Stomach (tissue), 9 donors: ENCODE measurements around the gene DMRT1. TPM values are rescaled to one million over a fixed set of nuclear protein-coding genes. Genes with fewer than 3 reads are reported as not detected.
"Not testable (repeated sequence)": the region's sequence is repeated elsewhere in the genome, so short reads cannot be mapped to it uniquely, and the experiment has no call there.

Source experiments
- DNase-seq, 2 donors: peaks; one replicate each; pipeline versions ENCODE4 v3.0.0 to v3.0.0-alpha.2; 2013 to 2019
- H3K27ac ChIP-seq, 5 donors: fragments of 200-600 bp in 4 of 5; sonication (generic) in 4 of 5; one replicate each; pipeline ENCODE4 v1.5.1; 2013 to 2019; ENCODE audit warnings: mild to moderate bottlenecking in 1 of 5, moderate library complexity in 1 of 5
- H3K27me3 ChIP-seq, 3 donors: fragments of 200-600 bp; sonication (generic); one replicate each; pipeline ENCODE4 v1.5.1; 2017 to 2019; ENCODE audit warnings: mixed run types in 1 of 3
- H3K36me3 ChIP-seq, 4 donors: fragments of 200-600 bp; sonication (generic); 1 replicate in 3 of 4; 2 replicates in 1 of 4; pipeline ENCODE4 v1.5.1; 2016 to 2019
- H3K4me1 ChIP-seq, 4 donors: fragments of 200-600 bp; sonication (generic); one replicate each; pipeline ENCODE4 v1.5.1; 2016 to 2019
- H3K4me3 ChIP-seq, 4 donors: fragments of 200-600 bp; sonication (generic) in 3 of 4; one replicate each; pipeline ENCODE4 v1.5.1; 2016 to 2019; ENCODE audit warnings: mild to moderate bottlenecking in 1 of 4
- H3K9me3 ChIP-seq, 4 donors: fragments of 200-600 bp; sonication (generic); one replicate each; pipeline ENCODE4 v1.5.1; 2016 to 2019
- CTCF ChIP-seq, 7 experiments: fragments of 450-650 bp in 4 of 7; fragments of 200-600 bp in 3 of 7; sonication (generic) in 3 of 7; IDR thresholded peaks; one replicate each; pipeline ENCODE4 v1.5.1; 2016 to 2019; ENCODE audit warnings: antibody characterized with exemption in 7 of 7, control low read depth in 2 of 7, mild to moderate bottlenecking in 1 of 7
- EP300 ChIP-seq: sonication (generic); formaldehyde crosslinking; IDR thresholded peaks from one replicate; pipeline ENCODE4 v1.6.1; 2017; ENCODE audit warnings: antibody characterized with exemption
- POLR2A ChIP-seq, 4 donors: fragments of 450-650 bp; IDR thresholded peaks; one replicate each; pipeline ENCODE4 v1.6.1; 2016; ENCODE audit warnings: antibody characterized with exemption in 4 of 4, control low read depth in 2 of 4, mild to moderate bottlenecking in 1 of 4, moderate library complexity in 1 of 4
- POLR2AphosphoS5 ChIP-seq, 3 donors: sonication (generic); formaldehyde crosslinking; IDR thresholded peaks; one replicate each; pipeline ENCODE4 v1.6.1; 2016; ENCODE audit warnings: antibody characterized with exemption in 3 of 3
- WGBS, 5 donors: extraction: QIAGEN DNeasy Blood & Tissue Kit in 3 of 5; methylation state at CpG; one replicate each; pipeline versions ENCODE4 v1.1.5 to v1.1.7; 2013 to 2018; 5-methylcytosine and 5-hydroxymethylcytosine counted together
- intact Hi-C: fragments of 100-400 bp; cut with DNase I; formaldehyde crosslinking; loops from one replicate; pipeline ENCODE4 v1.15.1; 2023; ENCODE audit warnings: low total_unique reads
- polyA plus RNA-seq, 3 donors: library from polyadenylated mRNA; stranded (reverse); fragments of 200-250 nt; gene quantifications; one replicate each; pipeline ENCODE4 v1.2.3, GENCODE V29; 2013
- total RNA-seq, 5 donors: library from RNA; depleted of rRNA; stranded (reverse); fragments of >200 nt; gene quantifications; one replicate each; pipeline versions ENCODE4 v1.1.0 to v1.2.3, GENCODE V29; 2014 to 2016
- donor health status: healthy with polysubstance abuse.
- donor health status: Bipolar disorder and iron deficiency.
- donor health status: healthy.

The DMRT1 gene
- total and polyA plus RNA-seq, 8 donors: not detected

DNA sequence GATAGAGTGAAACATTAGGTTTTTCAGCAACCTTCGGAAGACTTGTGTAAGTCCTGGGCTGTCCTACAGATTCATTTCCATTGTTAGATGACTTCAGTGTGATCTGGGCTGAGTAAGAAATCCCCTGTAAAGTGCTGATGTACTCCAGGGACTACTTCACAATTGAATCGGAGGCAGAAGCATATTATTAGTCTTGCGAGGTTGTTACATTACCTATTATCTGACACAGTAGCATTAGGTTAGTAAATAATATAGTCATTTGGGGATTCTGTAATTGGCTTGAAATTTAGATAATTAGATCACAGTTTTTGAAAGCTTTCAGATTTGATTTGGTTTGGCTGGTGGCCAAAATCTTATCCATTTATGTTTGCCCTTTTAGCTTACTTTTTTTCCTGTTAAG is 62.4 kb downstream of the DMRT1 start:
- Histone ChIP-seq H3K27ac (no peak overlapping the region), H3K9me3 (no peaks in the 10 kb centered on the region), H3K4me3 (no peak overlapping the region), H3K27me3 (peaks cover 0 to 85% (median 25%) of the 10 kb centered on the region in 3 donors), H3K36me3 (no peaks in the 10 kb centered on the region), H3K4me1 (no peaks in the 10 kb centered on the region)
- TF ChIP-seq POLR2AphosphoS5 (IDR thresholded peaks at IDR 0.05) (no peak), EP300 (no peak)
- intact Hi-C loops: no loop called here
- DNase-seq: no peak
- 57 to 69% (median 66%) methylated on average over 3 of the region's 3 CpGs for WGBS, 5 donors

DNA sequence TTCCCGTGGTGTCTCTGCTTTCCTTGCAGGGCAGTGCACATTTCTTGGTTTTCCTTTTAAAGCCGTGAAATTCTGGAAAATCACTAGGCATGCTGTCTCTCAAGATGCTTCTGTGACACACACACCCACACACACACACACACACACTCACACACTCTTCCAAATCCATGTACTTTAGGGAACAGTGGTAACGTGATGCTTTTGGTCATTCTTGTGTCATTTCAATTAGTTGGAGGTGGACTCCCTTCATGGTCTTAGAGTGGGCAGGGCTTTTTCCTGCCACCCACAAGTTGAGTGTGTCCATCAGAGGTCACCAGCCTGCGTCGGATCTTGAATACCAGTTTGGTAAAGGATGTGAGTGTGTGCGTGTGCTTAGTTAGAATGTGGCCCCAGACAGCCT is 64.4 kb downstream of the DMRT1 start:
- no peak overlapping the region for H3K4me3 ChIP-seq
- TF ChIP-seq CTCF (IDR thresholded peaks at IDR 0.05) (no peak), POLR2A (IDR thresholded peaks at IDR 0.05) (no peak), EP300 (no peak), POLR2AphosphoS5 (IDR thresholded peaks at IDR 0.05) (no peak)
- H3K4me1 ChIP-seq: no peaks in the 10 kb centered on the region
- H3K27ac ChIP-seq: no peak overlapping the region
- peaks cover 0 to 95% (median 34%) of the 10 kb centered on the region in 3 donors for H3K27me3 ChIP-seq
- H3K9me3 ChIP-seq: no peaks in the 10 kb centered on the region
- 45 to 70% (median 59%) methylated on average over 6 of the region's 6 CpGs for WGBS, 5 donors
- no peaks in the 10 kb centered on the region for H3K36me3 ChIP-seq
- no peak for DNase-seq
- intact Hi-C loops: no loop called here

- Histone ChIP-seq H3K27me3 (peaks cover 0 to 76% (median 28%) of the 10 kb centered on the region in 3 donors), H3K4me3 (no peak overlapping the region), H3K27ac (no peak overlapping the region), H3K4me1 (no peaks in the 10 kb centered on the region), H3K9me3 (no peaks in the 10 kb centered on the region), H3K36me3 (no peaks in the 10 kb centered on the region)
- DNase-seq: no peak
- intact Hi-C loops: no loop called here
- WGBS, 5 donors: 16 to 24% (median 17%) methylated on average over 10 of the region's 10 CpGs
- TF ChIP-seq EP300 (no peak), POLR2A (IDR thresholded peaks at IDR 0.05) (no peak), POLR2AphosphoS5 (IDR thresholded peaks at IDR 0.05) (no peak), CTCF (IDR thresholded peaks at IDR 0.05) (no peak)
Observed at GRCh38 chr9:908536-909205, 67.2 kb downstream of the DMRT1 start.

DNA sequence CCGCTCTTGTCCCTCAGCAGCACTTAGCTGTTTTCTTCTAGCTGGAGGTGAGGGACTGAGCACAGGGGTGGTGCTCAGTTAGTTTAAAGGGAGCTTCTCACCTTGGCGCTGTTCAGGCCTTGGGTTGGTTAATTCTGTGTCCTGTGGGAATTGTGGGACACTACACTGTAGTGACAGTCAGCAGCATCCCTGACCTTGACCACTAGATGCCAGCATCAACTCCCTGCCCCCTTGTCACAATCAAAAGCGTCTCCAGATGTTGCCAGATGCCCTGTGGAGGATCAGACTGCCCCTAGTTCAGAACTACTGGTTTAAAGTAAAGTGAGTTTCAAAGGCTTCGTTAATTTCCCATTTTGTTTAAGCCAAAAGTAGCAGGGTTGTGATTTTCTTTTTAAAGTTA is 69.5 kb downstream of the DMRT1 start:
- peaks cover 0 to 65% (median 26%) of the 10 kb centered on the region in 3 donors for H3K27me3 ChIP-seq
- H3K4me3 ChIP-seq: no peak overlapping the region
- no peak overlapping the region for H3K27ac ChIP-seq
- WGBS, 5 donors: 60 to 65% (median 64%) methylated on average over 4 of the region's 4 CpGs
- no peaks in the 10 kb centered on the region for H3K9me3 ChIP-seq
- no peaks in the 10 kb centered on the region for H3K4me1 ChIP-seq
- no peak for TF ChIP-seq CTCF (IDR thresholded peaks at IDR 0.05)
- DNase-seq: no peak
- intact Hi-C loops: no loop called here
- H3K36me3 ChIP-seq: no peaks in the 10 kb centered on the region

GRCh38 chr9:912776-913175 is 71.3 kb downstream of the DMRT1 start:
- Histone ChIP-seq H3K36me3 (no peaks in the 10 kb centered on the region), H3K27ac (no peak overlapping the region), H3K9me3 (no peaks in the 10 kb centered on the region), H3K27me3 (peaks cover 0 to 55% (median 18%) of the 10 kb centered on the region in 3 donors), H3K4me1 (no peaks in the 10 kb centered on the region), H3K4me3 (no peak overlapping the region)
- WGBS, 5 donors: 78 to 94% (median 86%) methylated on average over 1 of the region's 1 CpG
- TF ChIP-seq EP300 (no peak), POLR2A (IDR thresholded peaks at IDR 0.05) (no peak), POLR2AphosphoS5 (IDR thresholded peaks at IDR 0.05) (no peak), CTCF (IDR thresholded peaks at IDR 0.05) (no peak)
- no peak for DNase-seq
- intact Hi-C loops: no loop called here

DNA sequence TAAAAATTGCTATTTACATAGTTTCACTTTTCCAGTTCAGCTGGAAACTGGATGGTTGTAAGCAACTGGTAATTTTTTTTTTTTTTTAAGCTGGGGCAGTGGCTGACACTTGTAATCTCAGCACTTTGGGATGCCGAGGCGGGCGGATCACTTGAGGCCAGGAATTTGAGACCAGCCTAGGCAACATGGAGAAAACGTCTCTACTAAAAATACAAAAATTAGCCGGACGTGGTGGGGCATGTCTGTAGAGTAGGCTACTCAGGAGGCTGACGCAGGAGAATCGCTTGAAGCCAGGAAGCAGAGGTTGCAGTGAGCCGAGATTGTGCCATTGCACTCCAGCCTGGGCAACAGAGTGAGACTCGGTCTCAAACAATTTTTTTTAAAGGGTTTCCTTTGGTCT is 72.0 kb downstream of the DMRT1 start:
- DNase-seq, intact Hi-C loops: not testable (repeated sequence)
- 81 to 90% (median 85%) methylated on average over 10 of the region's 10 CpGs for WGBS, 5 donors

More for the DNA sequence above, 72.0 kb downstream of the DMRT1 start:
- H3K9me3 ChIP-seq, H3K4me3 ChIP-seq, H3K4me1 ChIP-seq, H3K27ac ChIP-seq, H3K36me3 ChIP-seq: not testable (repeated sequence)
- H3K27me3 ChIP-seq: peaks cover 0 to 53% (median 13%) of the 10 kb centered on the region in 3 donors
